ENCODE results near the gene STOML3.

Gene STOML3

DNA sequence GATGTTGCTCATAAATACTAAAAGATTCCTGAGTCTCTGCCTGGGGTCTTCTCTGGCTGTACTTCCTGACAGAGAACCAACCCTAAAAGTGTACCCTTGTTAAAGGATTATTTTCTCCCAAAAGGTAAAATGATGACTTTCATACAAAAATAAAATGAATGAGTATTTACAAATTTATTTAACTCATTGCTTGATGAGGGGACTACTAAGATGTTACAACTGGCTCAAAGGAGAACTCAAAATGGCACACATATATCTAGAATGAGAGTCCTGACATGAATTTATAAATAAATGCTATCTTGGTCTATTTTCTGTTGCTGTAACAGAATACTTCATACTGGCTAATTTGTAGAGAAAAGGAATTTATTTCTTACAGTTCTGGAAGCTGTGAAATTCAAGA is 30.5 kb downstream of the STOML3 start:
- TF ChIP-seq, protein P1, sequence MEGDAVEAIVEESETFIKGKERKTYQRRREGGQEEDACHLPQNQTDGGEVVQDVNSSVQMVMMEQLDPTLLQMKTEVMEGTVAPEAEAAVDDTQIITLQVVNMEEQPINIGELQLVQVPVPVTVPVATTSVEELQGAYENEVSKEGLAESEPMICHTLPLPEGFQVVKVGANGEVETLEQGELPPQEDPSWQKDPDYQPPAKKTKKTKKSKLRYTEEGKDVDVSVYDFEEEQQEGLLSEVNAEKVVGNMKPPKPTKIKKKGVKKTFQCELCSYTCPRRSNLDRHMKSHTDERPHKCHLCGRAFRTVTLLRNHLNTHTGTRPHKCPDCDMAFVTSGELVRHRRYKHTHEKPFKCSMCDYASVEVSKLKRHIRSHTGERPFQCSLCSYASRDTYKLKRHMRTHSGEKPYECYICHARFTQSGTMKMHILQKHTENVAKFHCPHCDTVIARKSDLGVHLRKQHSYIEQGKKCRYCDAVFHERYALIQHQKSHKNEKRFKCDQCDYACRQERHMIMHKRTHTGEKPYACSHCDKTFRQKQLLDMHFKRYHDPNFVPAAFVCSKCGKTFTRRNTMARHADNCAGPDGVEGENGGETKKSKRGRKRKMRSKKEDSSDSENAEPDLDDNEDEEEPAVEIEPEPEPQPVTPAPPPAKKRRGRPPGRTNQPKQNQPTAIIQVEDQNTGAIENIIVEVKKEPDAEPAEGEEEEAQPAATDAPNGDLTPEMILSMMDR (conservative IDR thresholded peaks at IDR 0.05) = no peak
- no peak for TF ChIP-seq ZFX (IDR thresholded peaks at IDR 0.05)
- no peak overlapping the region for H3K27ac ChIP-seq

DNA sequence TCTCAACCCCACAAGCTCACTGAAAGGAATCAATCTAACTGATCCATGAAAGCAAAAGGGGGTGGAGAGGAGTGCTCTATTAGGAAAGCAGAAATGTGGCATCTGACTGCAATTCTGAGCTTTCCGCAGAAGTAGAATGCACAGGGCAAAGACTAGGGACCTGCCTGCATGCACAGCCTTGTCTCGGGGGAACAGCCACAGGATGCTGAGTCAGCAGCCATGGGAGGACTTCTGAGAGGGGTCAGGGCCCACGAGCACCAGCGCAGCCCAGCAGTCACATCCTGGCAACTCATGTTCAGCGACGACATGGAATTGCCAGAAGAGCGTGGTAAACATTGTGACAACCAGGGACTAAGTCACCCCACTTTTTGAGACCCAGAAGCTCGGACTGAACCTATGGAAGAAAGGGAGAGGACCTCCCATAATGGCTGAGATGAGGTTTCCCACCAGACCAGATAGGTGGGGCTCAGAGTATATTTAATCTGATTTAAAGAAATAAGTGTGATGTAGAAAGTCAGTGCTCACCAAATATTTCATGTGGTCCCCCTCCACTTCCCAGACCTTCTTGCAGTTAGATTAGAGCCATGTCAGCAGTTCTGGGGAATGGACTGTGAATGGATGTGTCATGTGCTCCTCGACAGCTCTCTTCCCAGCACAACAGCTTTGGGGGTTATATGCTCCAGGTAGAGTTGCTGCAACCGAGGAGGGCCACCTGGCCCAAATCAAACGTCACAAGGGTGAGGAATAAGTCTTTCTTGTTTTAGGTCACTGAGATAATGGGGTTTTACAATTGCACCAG is 32.6 kb downstream of the STOML3 start:
- H3K27ac ChIP-seq = no peak overlapping the region
- TF ChIP-seq, protein P1 (conservative IDR thresholded peaks at IDR 0.05) = no peak
- TF ChIP-seq ZFX (IDR thresholded peaks at IDR 0.05) = no peak

DNA sequence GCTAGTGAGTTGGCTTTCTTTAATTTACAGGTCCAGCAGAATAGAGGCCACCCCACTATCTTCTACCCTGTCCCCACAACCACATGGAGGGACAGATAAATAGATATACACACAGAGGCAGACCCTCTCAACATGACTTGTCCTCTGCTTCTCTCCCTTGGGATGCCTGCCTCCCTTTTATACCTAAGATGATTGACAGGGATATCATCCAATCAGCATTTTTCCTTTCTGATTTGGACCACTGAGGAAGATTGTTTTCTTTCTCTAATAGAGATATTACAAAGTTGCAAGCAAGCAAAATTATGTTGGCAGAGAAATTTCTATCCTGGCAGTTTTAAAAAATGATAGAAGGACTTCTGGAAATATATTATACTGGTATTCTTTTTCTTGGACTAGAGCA is 35.8 kb downstream of the STOML3 start:
- no peak for TF ChIP-seq ZFX (IDR thresholded peaks at IDR 0.05)
- no peak overlapping the region for H3K27ac ChIP-seq

DNA sequence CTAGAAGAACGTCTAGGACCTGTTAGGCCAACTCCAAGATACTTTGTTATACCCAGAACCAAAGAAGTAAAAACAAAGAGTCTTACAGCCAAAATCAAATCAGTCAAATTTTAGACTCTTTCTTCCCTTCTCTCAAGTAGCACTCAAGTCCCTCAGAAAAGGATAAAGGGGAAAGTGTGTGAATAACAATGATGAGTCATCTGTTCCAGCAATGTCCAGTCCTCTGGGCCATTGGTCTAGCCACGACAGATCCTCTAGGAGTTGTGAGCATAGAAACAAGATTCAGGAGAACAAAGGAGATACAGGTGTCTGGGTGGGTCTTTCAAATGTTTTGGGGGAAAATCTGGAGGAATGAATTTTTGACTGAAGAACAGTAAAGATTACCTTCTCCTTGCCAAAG is 36.3 kb downstream of the STOML3 start:
- no peak overlapping the region for H3K27ac ChIP-seq
- TF ChIP-seq, protein P1 (conservative IDR thresholded peaks at IDR 0.05) = no peak
- TF ChIP-seq ZFX (IDR thresholded peaks at IDR 0.05) = no peak

DNA sequence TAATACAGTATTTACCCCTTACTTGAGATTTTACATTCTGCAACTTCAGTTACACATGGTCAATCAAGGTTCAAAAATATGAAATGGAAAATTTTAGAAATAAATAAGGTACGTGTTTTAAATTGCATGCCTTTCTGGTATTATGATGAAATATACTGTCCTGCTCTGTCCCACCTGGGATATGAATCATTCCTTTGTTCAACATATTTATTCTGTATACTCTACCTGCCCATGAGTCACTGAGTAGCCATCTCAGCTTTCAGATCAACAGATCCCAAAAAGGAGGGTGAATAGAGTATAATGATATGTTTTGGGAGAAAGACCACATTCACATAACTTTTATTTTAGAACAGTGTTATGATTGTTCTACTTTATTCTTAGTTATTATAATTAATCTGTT is 37.8 kb downstream of the STOML3 start:
- TF ChIP-seq, protein P1 (conservative IDR thresholded peaks at IDR 0.05) = no peak
- TF ChIP-seq ZFX (IDR thresholded peaks at IDR 0.05) = no peak
- no peak overlapping the region for H3K27ac ChIP-seq

DNA sequence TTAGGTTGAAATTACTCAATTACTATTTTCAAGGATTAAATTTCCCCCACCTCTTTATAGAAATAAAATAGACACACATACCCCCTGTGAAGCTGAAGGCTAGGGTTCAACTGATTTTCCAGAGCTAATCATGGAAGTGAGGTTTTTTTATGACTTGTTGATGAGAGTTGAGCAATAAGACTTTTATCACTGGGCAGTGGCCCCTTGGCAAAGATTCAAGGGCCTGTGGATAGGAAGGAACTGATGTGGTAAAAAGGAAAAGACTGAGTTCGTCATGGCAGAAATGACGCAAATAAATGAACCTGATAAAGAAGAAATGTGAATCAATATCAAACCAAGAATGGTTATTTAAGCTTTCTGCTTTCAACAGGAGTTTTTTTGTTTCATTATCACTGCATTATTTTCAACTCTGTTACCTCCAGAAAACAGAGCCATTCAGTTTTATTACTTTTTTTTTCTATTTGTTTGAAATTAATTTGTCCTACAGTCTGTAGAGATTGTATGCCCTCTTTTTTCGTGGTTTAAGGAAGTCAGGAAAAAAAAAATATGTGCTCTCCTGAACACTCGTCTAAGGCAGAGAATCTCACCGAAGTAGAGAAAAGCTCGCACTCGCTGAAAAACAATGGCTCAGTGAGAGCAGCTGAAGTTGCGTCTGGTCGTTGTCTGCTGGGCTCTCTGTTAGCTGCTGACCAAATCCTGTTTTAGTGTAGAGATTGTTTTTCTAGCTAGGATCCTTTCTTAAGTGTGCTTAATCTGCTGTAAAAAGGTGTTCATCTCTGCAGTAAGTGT is 38.9 kb downstream of the STOML3 start:
- no peak overlapping the region for H3K27ac ChIP-seq
- TF ChIP-seq ZFX (IDR thresholded peaks at IDR 0.05) = no peak
- TF ChIP-seq, protein P1 (conservative IDR thresholded peaks at IDR 0.05) = no peak

DNA sequence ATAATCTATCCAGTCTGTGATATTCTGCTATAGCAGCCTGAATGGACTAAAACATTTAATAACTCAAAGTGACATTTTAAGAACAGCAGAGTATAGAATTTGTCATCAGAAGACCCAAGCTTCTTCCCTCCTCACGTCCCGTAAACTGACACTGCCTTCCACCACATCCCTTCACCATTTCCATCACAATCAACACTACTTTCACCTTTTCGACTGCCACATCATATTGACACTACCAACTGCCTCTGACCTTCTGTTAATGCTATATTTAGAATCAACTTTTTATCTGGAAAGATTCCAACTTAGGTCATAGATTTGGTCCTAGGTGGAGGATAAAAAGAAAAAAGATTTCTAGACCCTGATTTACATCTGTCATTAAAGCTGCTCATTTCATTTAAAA is 39.6 kb downstream of the STOML3 start:
- no peak for TF ChIP-seq ZFX (IDR thresholded peaks at IDR 0.05)
- TF ChIP-seq, protein P1 (conservative IDR thresholded peaks at IDR 0.05) = no peak
- H3K27ac ChIP-seq = no peak overlapping the region
